HG03442 (cell line): ENCODE results near the gene C4orf50.
A peak's percentile ranks its signal among the peaks of the same experiment; 100 is the strongest.
"Not testable (repeated sequence)": the region's sequence is repeated elsewhere in the genome, so short reads cannot be mapped to it uniquely, and the experiment has no call there.

Experiments
- ATAC-seq: cut with Tn5 transposase; IDR thresholded peaks from one replicate; pipeline ENCODE4 v1.9.1; 2021; ENCODE audit warnings: mild to moderate bottlenecking, moderate library complexity; ENCODE audit not compliant: unreplicated experiment

Gene C4orf50

DNA sequence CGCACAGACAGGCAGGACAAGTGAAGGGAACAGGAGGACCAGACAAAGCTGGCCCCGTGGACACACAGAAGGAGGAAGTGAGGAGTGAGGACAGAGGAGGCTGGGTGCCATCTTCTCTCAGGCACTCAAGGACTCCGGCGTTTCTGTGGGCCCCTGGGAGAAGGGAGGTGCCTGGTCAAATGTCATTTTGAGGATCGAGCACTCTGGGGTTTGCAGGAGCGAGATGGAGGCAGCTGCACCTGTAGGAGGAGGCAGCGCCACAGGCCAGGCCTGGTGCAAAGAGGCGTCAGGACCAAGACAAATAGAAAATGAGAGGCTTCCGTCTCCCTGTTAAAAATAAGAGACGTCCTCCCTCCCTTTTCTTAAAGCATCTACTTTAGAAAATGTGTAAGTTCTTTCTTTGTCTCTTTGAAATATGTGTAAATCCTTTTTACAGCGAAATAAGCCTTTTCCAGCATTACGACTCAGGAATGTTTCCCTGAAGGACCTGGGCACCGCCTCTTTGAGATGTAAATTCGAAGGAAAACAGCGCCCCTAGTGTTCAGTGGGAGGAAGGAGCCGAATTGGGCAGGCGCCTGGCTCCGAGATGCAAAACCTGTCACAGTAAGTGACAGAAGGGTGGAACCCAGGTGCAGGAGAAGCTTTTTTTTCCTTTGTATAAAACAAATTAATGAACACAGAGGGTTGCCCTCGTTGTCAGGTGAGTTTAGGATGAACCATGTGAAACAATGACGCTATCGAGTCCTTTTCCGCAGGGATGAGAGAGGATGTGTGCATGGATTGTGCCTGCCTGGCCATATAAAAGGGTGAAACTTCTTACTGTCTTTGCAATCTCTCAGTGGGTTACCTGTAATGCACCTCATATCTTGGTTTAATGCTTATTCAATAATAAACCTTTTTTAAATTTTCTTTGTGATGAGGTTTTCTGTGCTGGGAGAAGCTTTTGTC lies 1.4 kb upstream of the C4orf50 start:
- no peak for ATAC-seq

DNA sequence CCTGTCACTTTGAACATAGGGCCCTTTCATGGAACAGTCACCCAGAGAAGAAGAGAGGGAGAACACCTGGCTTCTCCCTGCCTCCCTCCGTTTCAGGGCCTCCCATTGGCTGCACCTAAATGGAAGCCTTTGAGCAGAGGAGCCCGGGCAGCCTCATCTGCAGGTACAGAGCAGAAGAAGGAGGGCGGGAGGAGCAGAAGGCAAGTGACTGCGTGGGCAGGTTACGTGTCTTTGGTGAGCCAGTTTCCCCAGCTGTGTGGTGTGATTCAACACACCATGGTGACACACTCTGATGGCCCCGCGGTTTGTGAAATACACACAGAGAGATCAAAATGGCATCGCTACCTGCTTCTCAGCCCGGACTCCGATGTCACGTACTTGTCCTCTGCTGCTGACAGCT lies 431 bp downstream of the C4orf50 start:
- no peak for ATAC-seq

DNA sequence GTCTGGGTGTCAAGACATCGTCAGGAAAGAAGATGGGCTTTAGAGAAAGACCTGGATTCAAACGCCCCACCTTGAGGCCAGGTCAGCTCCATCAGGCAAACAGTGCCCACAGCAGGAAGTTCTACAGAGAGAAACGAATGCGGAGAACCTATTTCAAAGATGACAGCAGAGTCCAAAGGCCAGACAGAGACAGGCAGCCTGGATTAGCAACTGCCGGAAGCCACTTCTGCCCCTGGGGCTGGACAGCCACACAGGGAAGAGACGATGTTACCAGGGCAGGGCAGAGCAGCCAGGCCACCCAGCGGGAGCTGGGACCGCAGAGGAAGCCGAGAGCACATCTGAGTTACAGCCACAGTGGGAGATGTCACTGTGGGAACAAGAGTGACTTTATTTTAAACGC lies 1.2 kb downstream of the C4orf50 start:
- no peak for ATAC-seq

DNA sequence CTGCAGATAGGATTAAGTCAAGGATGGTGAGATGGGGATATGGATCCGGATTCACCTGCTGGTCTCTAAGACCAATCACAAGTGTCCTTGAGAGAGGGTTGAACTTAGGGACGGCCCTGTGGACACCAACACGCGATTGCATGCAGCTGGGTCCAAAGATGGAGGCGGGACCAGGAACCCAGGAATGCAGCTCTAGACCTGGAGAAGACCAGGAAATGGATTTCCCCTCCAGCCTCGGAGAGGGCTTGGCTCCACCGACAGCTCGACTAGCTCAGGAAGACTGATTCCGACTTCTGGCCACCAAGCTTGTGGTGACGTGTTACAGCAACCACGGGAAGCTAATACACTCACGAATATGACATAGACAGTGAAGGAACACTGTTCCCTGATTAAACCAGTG lies 4.7 kb downstream of the C4orf50 start:
- ATAC-seq = no peak

DNA sequence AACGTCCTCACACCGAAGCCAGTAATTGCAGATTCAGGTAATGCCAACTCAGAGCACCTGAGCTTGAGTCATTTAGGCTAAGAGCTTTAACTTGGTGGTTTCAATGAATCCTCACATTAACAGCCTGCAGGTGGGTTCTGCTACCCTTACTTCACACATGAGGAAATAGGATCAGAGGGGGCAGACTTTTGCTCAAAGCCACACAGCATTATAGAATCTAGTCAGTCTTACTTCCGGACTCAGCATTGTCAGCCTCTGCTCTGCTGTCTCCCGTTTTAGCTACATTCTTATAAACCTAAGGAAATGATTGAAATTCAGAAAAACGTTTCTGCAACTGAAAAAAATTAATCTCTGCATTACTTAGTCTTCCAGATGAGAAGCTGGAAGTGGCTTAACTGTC lies 6.0 kb downstream of the C4orf50 start:
- ATAC-seq = no peak

DNA sequence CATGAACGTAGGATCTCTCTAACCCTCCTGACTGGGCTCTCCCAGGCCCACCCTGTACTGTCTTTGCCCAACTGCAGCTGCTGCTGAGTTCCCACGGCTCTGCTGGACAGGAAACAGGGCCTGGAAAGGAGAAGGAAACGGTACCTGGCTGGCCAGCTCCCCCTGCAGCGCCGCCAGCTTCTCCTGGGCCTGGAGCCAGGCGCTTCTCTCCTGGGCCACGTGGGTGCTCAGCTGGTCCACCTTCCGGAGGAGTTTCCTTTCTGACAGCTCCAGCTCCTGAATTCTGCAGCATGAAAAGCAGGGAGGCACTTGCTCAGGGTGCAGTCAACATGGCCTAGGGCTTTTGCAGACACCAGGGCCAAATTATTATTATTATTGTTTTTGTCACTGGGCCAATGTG lies 6.5 kb downstream of the C4orf50 start:
- no peak for ATAC-seq

DNA sequence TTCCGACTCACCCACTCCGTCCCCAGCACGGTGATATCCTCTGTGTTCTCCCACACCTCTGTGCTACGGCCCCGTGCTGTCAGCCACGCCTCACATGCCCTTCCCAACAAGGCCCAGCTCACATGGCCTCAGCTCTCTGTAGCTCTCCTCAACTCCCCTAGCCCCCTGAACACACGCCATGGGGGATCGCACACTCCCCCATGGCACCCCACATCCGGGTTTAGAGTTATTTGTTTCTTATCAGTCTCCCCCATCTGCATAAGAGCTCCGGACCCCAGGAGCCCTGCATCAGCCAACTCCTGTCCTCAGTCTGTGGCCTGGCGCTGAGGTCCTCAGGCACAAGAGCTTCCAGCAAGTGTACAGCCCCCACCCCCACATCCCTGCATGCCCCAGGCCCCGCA lies 7.0 kb downstream of the C4orf50 start:
- ATAC-seq = no peak

DNA sequence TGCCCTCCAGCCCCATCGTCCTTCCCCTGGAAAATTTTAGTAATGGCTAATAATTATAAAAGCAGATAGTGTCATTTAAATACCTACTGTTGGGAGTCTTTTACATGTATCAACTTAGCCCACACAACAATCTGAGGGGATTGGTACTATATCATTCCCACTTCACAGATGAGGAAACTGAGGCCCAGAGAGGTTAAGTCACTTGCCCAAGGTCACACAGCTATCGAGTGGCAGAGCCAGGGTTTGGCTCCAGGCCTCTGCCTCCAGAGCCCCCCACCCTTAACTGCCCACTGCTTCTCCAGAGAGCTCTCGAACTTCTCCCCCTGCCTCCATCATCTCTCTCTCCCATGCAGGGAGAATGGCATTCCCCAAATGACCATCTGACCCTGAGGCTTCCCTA lies 7.4 kb downstream of the C4orf50 start:
- no peak for ATAC-seq

DNA sequence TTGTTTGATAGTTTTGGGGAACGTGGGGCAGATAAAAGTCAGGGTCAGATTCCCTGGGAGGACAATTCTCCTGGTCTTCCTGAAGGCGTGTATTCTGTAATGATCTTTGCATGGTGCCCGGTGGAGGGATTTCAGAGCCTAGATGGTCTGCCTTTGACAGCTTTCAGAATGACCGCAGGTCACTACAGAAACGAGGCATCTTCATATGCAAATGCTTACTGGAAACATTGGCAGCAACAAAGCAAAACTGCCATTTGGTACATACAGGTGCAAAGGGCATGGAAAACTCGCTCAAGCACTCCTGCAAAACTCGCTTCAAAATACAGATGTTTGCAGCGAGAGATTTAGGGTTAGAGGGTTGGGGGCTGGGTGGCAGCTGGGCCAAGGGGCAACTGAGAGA lies 8.8 kb downstream of the C4orf50 start:
- ATAC-seq = no peak

DNA sequence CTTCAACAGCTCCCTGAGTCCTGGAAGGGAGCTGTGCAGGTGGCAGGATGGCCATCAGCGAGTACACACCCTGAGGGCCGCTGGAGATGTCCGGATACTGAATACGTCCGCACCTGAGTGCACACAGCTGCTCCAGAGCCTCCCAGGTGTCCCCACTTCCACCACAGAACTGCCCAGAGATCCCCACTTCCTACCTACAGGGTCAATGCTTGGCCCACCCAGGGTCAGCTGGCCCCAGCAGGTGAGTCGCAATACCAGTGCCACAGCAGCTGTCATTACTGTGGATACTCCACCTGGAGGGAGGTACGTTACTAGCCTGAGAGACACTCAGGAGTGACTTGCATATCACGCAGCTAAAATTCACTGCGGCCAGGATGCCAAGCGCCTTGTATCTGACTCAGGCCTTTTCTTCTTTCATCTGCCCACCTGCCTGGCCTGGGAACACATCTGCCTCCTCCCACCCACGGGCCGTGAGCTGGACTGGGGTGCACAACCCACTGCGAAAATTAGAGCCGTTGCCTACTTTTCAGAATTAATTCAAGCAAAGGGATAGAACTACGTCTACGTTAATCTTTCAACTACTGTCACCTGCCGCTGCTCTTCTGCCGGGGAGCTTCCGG lies 9.4 kb downstream of the C4orf50 start:
- ATAC-seq = no peak

DNA sequence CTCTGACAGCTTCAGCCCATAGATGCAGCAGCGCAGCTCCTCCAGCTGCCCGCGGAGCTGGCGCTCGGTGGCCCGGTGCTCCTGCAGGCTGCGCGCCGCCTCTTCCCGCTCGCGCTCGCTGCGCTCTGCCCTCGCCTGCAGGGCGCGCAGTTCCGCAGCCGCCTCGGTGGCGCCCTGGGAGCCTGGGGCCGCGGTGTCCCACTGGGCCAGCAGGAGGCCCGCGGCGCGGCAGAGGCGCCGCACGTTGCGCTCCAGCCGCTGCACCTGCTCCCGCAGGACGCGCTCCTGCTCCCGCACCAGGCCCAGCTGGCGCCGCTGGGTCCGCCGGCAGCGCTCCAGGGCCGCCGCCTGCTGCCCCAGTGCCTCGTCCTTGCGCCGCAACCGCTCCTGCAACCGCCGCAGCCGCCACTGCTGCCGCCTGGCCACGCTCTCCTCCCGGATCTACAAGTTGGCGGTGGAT lies 10.1 kb downstream of the C4orf50 start:
- ATAC-seq = no peak

DNA sequence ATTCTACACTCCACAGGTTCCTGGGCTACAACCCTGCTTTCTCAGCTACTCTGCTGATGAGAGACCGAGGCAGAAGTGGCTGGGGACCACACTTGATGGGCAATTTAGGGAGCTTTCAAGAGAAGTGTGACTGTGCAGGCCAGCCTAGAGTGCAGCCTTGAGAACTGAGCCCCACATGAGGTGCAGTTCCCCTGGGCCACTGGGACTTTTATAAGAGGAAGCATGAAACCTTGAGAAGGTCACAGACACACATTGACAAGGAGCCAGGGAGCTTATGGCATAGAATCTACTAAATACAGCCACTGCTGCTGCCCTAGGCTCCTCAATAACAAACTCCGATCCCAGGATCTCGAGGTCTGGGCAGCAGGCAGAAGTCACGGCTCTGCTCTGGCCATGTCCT lies 13.1 kb downstream of the C4orf50 start:
- no peak for ATAC-seq

DNA sequence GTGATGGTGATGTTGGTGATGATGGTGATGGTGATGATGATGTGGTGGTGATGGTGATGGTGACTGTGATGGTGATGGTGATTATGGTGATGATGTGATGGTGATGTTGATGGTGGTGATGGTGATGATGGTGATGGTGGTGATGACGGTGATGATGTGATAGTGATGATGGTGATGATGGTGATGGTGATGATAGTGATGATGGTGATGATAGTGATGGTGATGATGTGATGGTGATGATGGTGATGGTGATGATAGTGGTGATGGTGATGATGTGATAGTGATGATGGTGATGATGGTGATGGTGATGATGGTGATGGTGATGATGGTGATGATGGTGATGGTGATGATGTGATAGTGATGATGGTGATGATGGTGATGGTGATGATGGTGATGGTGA lies 14.7 kb downstream of the C4orf50 start:
- ATAC-seq = not testable (repeated sequence)

DNA sequence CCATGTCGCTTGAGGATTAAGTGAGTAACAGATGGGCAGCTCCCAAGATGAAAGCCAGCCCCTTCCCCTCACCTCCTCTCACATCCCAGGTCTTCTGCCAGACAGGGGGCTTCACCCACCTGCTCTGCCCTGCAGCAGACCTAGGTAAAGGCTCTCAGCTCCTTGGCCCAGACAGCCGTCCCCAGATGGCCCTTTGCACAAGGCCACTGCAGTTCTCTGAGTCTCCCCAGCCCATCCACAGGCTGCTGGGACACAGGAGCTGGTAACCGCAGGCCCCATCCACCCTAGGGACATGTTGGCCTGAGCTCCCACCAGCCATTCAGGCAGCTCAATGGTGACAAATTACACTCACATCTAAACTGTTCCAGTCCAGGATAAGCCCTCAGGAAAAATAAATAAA lies 15.3 kb downstream of the C4orf50 start:
- no peak for ATAC-seq

DNA sequence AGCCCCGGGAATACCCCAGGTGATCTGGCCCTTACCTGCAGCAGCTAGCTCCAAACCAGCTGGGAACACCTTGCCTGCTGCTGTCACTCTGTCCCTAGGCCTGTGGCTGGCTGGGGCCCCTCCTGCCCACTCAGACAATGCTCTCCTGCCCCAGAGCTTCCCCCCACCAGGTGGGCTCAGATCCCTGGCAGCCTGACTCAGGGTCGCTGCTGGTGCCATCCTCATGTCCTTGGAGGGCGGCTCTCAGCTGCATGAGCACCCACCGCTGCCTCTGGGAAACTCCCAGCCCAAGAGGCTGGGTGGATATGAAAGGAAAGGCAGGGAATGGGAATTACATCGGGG lies 15.8 kb downstream of the C4orf50 start:
- ATAC-seq = no peak

DNA sequence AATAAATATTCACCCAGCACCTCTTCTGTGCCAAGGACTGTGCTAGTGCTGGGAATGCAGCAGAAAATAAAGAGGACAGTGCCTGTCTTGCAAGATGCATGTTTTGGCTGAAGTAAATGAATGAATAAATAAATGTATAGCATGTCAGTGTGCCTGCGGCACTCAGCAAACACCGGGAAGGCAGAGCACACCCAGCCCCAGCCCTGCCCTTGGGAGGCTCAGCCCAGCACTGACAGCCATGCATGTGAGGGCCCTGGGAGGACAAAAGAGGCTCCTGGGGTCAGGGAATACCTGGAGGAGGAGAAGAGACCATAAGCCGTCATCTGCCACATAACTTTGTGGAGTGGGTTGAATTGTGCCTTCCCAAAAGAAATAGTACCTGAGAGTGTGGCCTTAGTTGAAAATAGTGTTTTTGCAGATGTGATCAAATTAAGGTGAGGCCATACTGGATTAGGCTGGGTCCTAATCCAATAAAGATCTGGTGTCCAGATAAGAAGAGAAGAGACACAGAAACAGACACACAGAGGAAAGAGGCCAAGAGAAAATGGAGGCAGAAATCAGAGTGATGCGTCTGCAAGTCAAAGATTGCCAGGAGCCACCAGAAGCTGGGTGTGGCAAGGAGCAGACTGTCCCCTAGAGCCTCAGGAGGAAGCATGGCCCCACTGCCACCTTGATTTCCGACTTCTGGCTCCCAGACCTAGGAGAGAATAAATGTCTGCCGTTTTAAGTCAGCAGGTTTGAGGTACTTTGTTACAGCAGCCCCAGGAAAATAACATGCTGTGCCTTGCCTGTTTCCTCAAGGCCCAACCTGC lies 16.3 kb downstream of the C4orf50 start:
- ATAC-seq = no peak

DNA sequence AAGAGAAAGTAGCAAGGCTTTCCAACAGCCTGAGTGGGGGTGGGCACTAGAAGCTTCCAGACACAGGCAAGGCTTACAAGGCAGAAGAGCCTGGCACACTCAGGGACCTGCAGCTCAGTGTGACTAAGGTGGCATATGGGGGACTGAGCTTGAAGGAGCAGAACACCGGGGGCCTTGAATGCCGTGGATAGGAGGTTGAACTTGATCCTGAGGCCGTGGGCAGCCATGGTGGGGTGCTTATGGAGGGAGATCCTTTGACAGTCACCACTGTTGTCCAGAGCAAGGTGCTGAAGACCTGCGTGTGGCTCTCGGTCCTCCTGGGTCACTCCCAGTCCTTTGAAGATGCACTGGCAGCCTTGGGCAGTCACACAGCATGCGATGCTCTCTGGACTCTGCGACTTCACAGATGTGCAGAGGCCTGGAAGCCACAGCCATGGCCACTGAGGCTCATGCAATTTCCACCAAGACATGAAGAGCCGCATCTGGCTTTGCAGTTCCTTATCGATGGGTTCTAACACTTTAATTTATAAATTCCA lies 18.3 kb downstream of the C4orf50 start:
- no peak for ATAC-seq

DNA sequence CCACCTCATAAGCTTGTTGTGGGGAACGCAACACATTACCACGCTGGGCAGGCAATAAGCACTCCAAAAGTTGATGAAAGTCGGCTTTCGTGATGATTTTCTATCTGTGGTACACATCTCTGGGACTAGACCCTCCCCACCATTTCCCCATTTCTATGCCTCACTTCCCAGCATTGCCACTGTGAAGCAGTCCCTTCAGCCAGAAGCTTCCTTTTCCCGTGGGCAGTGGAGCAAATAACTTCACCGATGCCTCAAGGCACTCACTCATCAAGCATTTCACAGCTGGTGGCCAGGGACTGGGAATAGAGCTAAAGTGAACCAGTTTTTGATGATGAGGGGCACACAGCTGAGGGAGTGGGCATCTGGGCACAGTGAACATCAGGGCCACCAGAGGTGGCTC lies 18.9 kb downstream of the C4orf50 start:
- no peak for ATAC-seq

DNA sequence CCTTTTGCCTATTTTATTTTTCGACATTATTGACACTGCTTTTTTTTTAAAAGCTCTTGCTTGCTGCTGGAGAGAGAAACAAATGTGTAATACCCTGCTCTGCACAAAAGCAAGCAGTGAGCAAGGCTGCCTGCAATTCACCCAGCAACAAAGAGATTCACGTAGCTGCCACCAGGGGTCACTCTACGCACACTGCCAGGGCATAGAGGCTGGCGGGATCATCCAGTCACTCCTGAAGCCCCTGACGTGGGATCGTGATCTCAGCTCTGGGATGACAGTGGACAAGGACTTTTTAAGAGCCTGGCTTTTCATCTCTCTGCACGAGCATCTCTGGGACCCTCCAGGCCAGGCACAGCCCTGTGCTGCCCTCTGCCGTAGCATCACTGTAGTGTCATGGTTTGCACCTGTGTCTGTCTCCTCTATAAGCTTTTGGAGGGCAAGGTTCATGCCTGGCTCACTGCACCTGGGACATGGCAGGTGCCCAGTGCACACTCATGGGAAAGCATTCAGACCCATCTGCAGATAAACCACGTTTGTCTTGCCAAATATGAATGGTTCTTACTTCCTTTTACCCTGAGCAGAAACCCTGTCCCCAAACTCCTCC lies 19.8 kb downstream of the C4orf50 start:
- peak; percentile 74 for ATAC-seq

DNA sequence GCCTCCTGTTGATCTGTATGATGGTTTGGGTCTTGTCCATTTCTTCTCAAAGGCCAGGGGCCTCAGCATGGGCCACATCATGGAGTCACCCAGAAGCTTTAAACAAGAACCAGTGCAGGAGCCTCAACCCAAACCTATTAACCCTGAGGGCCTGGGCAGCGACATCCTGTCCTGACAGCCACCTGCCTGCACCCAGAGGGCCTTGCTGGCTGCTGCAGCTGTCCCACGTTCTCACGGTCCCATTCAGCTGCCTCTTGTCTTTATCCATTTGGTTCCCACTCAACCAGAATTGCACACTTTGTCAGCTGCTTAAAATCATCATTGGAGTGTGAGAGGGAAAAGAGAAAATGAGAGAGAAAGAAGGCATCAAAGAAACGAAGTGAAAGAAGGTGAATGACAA lies 21.6 kb downstream of the C4orf50 start:
- no peak for ATAC-seq
